ENCODE results near the gene DTD1.

Gene DTD1

DNA sequence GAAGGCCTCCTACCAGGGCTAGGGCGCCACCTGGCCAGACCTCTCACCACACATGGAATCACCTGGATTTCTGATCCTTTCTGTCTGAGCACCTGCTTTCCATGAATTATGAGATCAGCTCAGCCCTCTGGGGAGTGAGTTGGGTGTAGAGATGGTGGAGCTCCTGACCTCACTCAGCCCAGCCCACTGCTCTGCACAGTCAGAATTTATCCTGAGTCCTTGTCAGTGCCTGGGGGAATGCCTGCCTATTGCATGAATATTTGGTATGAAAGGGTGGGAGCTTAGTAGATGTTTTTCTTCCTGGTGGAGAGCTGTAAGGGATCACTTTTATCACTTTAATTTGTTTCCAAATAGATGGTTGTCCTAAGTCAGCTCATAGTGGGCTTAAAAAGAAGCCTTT, 47.5 kb downstream of the DTD1 start:
- Histone ChIP-seq H3K4me3 (ENCODE audit: low read length) (no peak overlapping the region), H3K27ac (ENCODE audit: low read length) (no peak overlapping the region), H3K27me3 (ENCODE audit: control insufficient read depth, insufficient read depth, low read length) (no peaks in the 10 kb centered on the region), H3K9me3 (ENCODE audit: control insufficient read depth, insufficient read depth, low read length) (no peaks in the 10 kb centered on the region), H3K4me1 (ENCODE audit: control insufficient read depth, insufficient read depth, low read length) (no peaks in the 10 kb centered on the region), H3K36me3 (ENCODE audit: control insufficient read depth, insufficient read depth, low read length) (no peaks in the 10 kb centered on the region)
- DNase-seq (ENCODE audit: low read depth, low spot score) = no peak
- WGBS (ENCODE audit: insufficient coverage, insufficient read length) = no CpG with 5 or more reads among the region's 1 CpG

DNA sequence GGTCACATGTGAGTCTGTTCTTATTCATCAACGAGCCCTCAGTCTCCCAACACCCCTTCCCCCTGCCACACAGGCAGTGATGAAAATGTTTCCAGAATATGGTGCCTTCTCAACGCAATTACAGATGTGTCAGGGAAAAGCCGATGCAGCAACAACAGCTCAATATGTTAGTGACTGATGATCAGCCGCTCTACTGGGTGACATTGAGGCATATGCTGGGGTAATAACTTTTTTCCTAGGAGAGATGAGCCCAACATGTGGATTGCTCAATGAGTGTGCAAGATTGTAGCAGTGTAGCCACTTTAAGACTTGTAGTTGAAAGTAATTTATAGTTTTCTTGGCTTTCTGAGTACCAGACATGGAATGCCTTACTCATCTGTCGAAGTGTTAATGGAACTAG, 49.4 kb downstream of the DTD1 start:
- no peaks in the 10 kb centered on the region for H3K4me1 ChIP-seq (ENCODE audit: control insufficient read depth, insufficient read depth, low read length)
- no peaks in the 10 kb centered on the region for H3K36me3 ChIP-seq (ENCODE audit: control insufficient read depth, insufficient read depth, low read length)
- DNase-seq (ENCODE audit: low read depth, low spot score) = no peak
- H3K4me3 ChIP-seq (ENCODE audit: low read length) = no peak overlapping the region
- H3K9me3 ChIP-seq (ENCODE audit: control insufficient read depth, insufficient read depth, low read length) = no peaks in the 10 kb centered on the region
- no peak overlapping the region for H3K27ac ChIP-seq (ENCODE audit: low read length)
- H3K27me3 ChIP-seq (ENCODE audit: control insufficient read depth, insufficient read depth, low read length) = no peaks in the 10 kb centered on the region
- no CpG with 5 or more reads among the region's 5 CpGs for WGBS (ENCODE audit: insufficient coverage, insufficient read length)

DNA sequence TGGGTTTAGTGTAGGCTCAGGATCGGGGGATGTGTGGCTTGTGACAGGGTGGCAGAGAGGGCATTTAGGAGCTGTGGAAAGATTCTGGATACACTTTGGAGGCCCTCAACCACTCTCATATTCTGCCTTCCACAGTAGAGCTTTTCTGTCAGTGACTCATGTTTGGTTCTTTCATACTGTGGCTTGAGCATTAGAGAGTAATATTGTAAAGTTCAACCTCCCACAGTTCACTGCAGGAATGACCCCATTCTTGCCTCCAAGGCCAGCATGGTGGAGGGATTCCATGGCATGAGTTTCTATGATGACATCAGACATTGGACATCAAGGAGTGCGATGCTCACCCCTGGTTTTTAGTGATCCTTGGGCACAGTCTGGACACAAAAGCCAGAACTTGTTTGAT, 50.9 kb downstream of the DTD1 start:
- Histone ChIP-seq H3K9me3 (ENCODE audit: control insufficient read depth, insufficient read depth, low read length) (no peaks in the 10 kb centered on the region), H3K4me1 (ENCODE audit: control insufficient read depth, insufficient read depth, low read length) (no peaks in the 10 kb centered on the region), H3K27me3 (ENCODE audit: control insufficient read depth, insufficient read depth, low read length) (no peaks in the 10 kb centered on the region), H3K36me3 (ENCODE audit: control insufficient read depth, insufficient read depth, low read length) (no peaks in the 10 kb centered on the region), H3K4me3 (ENCODE audit: low read length) (no peak overlapping the region), H3K27ac (ENCODE audit: low read length) (no peak overlapping the region)
- no CpG with 5 or more reads among the region's 2 CpGs for WGBS (ENCODE audit: insufficient coverage, insufficient read length)
- no peak for DNase-seq (ENCODE audit: low read depth, low spot score)

DNA sequence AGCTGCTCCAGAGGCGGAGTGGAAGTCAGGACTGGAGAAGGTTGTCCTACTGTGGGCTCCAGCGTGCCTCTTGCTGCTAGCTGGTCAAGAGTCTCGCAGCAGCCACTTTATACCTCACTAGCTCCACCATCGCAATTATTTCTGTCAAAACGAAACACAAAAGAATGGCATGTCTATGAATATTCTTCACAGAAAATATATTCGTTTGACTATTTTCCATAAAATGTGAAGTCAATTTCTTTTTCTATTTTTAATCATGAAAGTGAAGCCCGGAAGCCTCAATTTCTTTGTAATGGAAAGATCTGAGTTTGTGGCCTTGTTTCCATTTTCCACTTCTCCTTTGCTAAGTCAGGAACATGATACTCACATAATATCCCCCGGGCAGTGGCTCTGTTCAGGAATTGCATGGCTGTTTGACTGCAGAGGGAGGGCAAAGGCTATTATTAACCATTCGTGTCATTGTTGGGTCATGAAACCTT, 51.7 kb downstream of the DTD1 start:
- H3K27me3 ChIP-seq (ENCODE audit: control insufficient read depth, insufficient read depth, low read length) = no peaks in the 10 kb centered on the region
- H3K9me3 ChIP-seq (ENCODE audit: control insufficient read depth, insufficient read depth, low read length) = no peaks in the 10 kb centered on the region
- DNase-seq (ENCODE audit: low read depth, low spot score) = no peak
- no CpG with 5 or more reads among the region's 9 CpGs for WGBS (ENCODE audit: insufficient coverage, insufficient read length)
- no peak overlapping the region for H3K27ac ChIP-seq (ENCODE audit: low read length)
- H3K36me3 ChIP-seq (ENCODE audit: control insufficient read depth, insufficient read depth, low read length) = no peaks in the 10 kb centered on the region
- no peak overlapping the region for H3K4me3 ChIP-seq (ENCODE audit: low read length)
- no peaks in the 10 kb centered on the region for H3K4me1 ChIP-seq (ENCODE audit: control insufficient read depth, insufficient read depth, low read length)

DNA sequence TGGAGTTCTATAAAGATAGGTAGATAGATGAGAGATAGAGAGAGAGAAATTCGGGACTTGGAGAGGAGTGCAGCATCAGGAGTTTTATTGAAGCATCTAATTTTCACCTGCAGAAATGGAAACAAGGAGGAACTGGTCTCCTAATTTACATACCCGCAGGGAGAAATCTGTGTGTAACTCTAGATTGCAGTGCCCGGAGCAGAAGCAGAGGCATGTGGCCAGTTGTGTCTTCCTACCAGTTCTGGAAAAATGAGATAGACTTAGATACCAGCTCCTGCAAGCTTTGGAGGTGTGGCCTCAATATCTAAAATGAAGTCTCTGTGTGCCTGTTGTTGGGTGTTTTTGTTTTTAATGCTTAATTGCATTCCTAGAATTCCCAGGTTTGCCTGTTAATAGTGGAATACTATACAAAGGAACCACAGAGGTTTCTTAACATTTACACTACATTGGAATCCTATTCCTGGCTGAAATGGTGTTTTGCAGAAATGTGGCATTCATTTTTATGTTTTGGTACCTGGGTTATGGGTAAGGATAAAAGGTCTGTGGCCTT, 57.4 kb downstream of the DTD1 start:
- Histone ChIP-seq H3K36me3 (ENCODE audit: control insufficient read depth, insufficient read depth, low read length) (no peaks in the 10 kb centered on the region), H3K4me3 (ENCODE audit: low read length) (no peak overlapping the region), H3K27ac (ENCODE audit: low read length) (no peak overlapping the region), H3K4me1 (ENCODE audit: control insufficient read depth, insufficient read depth, low read length) (no peaks in the 10 kb centered on the region), H3K27me3 (ENCODE audit: control insufficient read depth, insufficient read depth, low read length) (no peaks in the 10 kb centered on the region), H3K9me3 (ENCODE audit: control insufficient read depth, insufficient read depth, low read length) (no peaks in the 10 kb centered on the region)
- WGBS (ENCODE audit: insufficient coverage, insufficient read length) = no CpG with 5 or more reads among the region's 3 CpGs
- DNase-seq (ENCODE audit: low read depth, low spot score) = no peak

DNA sequence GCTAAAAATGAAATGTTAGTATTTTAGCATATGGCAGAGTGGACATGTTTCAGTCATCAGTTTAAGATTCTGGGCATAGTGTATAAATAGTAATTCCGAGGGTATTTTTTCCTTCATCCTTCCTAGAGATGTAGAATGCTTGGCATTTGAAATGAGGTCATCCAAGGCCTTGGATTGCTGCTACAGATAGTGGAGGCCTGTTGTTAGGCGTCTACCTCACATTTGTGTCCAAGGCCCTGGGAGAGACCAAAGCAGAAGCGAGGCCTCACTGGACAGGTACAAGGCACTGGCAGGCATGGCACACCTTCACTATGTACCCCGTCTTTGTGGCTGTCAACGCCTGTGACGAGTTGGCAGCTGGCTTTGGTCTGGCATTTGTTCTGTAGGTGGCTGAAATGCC, 58.0 kb downstream of the DTD1 start:
- WGBS (ENCODE audit: insufficient coverage, insufficient read length) = no CpG with 5 or more reads among the region's 6 CpGs
- Histone ChIP-seq H3K9me3 (ENCODE audit: control insufficient read depth, insufficient read depth, low read length) (no peaks in the 10 kb centered on the region), H3K27me3 (ENCODE audit: control insufficient read depth, insufficient read depth, low read length) (no peaks in the 10 kb centered on the region), H3K4me3 (ENCODE audit: low read length) (no peak overlapping the region), H3K27ac (ENCODE audit: low read length) (no peak overlapping the region), H3K36me3 (ENCODE audit: control insufficient read depth, insufficient read depth, low read length) (no peaks in the 10 kb centered on the region), H3K4me1 (ENCODE audit: control insufficient read depth, insufficient read depth, low read length) (no peaks in the 10 kb centered on the region)
- no peak for DNase-seq (ENCODE audit: low read depth, low spot score)

DNA sequence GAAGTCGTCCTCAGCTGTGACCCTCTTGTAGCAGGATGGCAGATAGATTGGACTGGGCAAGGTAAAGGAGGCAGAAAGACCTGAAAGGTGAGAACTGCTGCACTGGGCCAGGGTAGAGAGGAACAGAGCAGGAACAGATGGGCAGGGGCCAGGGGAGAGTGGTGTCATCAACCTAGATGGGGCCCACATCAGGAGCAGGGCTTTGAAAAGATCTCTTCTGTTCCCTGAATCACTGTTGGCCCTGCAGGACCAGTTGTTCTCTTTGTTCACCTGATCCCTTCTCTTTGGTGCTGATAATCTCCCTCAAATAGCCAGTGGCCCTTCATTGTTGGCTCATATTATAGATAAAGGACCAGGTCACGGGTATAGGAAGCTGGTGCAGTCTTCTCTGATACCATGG, 59.9 kb downstream of the DTD1 start:
- WGBS (ENCODE audit: insufficient coverage, insufficient read length) = no CpG with 5 or more reads among the region's 2 CpGs
- H3K27ac ChIP-seq (ENCODE audit: low read length) = no peak overlapping the region
- H3K36me3 ChIP-seq (ENCODE audit: control insufficient read depth, insufficient read depth, low read length) = no peaks in the 10 kb centered on the region
- no peaks in the 10 kb centered on the region for H3K9me3 ChIP-seq (ENCODE audit: control insufficient read depth, insufficient read depth, low read length)
- no peak overlapping the region for H3K4me3 ChIP-seq (ENCODE audit: low read length)
- H3K27me3 ChIP-seq (ENCODE audit: control insufficient read depth, insufficient read depth, low read length) = no peaks in the 10 kb centered on the region
- H3K4me1 ChIP-seq (ENCODE audit: control insufficient read depth, insufficient read depth, low read length) = no peaks in the 10 kb centered on the region
- DNase-seq (ENCODE audit: low read depth, low spot score) = no peak

DNA sequence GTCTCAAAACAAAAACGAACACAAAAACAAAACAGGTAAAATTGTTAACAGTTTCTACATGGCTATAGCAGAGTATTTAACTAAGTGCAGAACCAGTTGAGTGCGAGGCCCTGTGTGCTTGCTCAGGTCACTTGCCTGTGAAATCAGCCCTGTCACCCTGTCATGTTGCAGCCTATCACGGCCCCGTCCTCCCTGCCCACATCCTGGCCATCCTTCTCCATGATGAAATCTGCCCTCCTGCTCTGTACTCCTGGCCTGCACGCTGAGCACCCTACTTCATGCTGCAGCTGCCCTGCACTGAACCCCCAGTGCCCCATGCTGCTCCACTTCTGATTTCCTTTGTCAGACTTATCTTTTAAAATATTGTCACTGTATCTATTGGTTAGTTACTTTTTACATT, 62.4 kb downstream of the DTD1 start:
- no peaks in the 10 kb centered on the region for H3K36me3 ChIP-seq (ENCODE audit: control insufficient read depth, insufficient read depth, low read length)
- no peak for DNase-seq (ENCODE audit: low read depth, low spot score)

DNA sequence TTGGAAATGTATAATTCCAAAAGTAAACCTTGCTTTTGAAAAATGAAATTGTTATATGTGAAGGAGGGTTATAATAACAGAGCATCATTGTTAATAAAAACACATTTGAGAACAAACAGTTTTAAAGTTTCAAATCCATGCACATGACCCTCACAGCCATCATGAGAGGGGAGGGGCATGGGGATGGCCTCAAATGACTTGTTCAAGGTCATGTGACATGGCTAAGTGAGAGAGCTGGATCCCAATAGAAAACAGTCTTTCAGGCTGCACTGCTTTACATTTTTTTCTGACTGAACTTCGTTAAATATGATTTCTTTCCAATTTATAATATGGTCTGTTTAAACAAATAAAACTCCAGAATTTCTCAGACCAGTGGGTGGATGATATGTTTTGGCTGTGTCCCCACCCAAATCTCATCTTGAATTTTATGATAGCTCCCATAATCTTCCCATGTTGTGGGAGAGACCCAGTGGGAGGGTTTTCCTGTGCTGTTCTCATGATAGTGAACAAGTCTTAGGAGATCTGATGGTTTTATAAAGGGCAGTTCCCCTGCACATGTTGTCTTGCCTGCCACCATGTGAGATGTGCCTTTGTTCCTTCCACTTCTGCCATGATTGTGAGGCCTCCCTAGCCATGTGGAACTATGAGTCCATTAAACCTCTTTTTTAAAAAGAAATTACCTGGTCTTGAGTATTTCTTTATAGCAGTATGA, 66.0 kb downstream of the DTD1 start:
- DNase-seq (ENCODE audit: low read depth, low spot score) = no peak
- Histone ChIP-seq H3K9me3 (ENCODE audit: control insufficient read depth, insufficient read depth, low read length) (no peaks in the 10 kb centered on the region), H3K4me1 (ENCODE audit: control insufficient read depth, insufficient read depth, low read length) (no peaks in the 10 kb centered on the region), H3K27me3 (ENCODE audit: control insufficient read depth, insufficient read depth, low read length) (no peaks in the 10 kb centered on the region), H3K27ac (ENCODE audit: low read length) (no peak overlapping the region), H3K4me3 (ENCODE audit: low read length) (no peak overlapping the region), H3K36me3 (ENCODE audit: control insufficient read depth, insufficient read depth, low read length) (no peaks in the 10 kb centered on the region)
- WGBS (ENCODE audit: insufficient coverage, insufficient read length) = no CpG with 5 or more reads among the region's 1 CpG

More for the DNA sequence above, 62.4 kb downstream of the DTD1 start:
- no peaks in the 10 kb centered on the region for H3K4me1 ChIP-seq (ENCODE audit: control insufficient read depth, insufficient read depth, low read length)
- no CpG with 5 or more reads among the region's 5 CpGs for WGBS (ENCODE audit: insufficient coverage, insufficient read length)
- H3K27me3 ChIP-seq (ENCODE audit: control insufficient read depth, insufficient read depth, low read length) = no peaks in the 10 kb centered on the region
- no peak overlapping the region for H3K27ac ChIP-seq (ENCODE audit: low read length)
- no peak overlapping the region for H3K4me3 ChIP-seq (ENCODE audit: low read length)
- H3K9me3 ChIP-seq (ENCODE audit: control insufficient read depth, insufficient read depth, low read length) = no peaks in the 10 kb centered on the region

DNA sequence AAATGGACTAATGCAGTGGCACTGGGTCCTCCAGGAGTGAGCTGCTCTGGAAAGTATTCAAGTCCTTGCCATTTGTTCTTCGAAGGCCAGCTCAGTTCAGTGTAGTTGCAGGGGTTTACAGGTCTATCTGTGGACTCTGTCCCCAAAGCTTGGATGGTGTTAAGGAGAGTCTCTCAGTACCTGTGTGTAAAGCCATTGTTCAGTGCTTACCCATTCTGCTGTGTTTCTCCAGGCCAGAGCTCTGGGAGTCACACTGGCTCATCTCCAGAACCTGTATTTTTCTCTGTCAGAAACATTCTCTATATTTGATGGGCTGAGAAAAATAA, 66.6 kb downstream of the DTD1 start:
- no CpG with 5 or more reads among the region's 1 CpG for WGBS (ENCODE audit: insufficient coverage, insufficient read length)
- no peak for DNase-seq (ENCODE audit: low read depth, low spot score)
- Histone ChIP-seq H3K9me3 (ENCODE audit: control insufficient read depth, insufficient read depth, low read length) (no peaks in the 10 kb centered on the region), H3K27ac (ENCODE audit: low read length) (no peak overlapping the region), H3K27me3 (ENCODE audit: control insufficient read depth, insufficient read depth, low read length) (no peaks in the 10 kb centered on the region), H3K36me3 (ENCODE audit: control insufficient read depth, insufficient read depth, low read length) (no peaks in the 10 kb centered on the region), H3K4me3 (ENCODE audit: low read length) (no peak overlapping the region), H3K4me1 (ENCODE audit: control insufficient read depth, insufficient read depth, low read length) (no peaks in the 10 kb centered on the region)

DNA sequence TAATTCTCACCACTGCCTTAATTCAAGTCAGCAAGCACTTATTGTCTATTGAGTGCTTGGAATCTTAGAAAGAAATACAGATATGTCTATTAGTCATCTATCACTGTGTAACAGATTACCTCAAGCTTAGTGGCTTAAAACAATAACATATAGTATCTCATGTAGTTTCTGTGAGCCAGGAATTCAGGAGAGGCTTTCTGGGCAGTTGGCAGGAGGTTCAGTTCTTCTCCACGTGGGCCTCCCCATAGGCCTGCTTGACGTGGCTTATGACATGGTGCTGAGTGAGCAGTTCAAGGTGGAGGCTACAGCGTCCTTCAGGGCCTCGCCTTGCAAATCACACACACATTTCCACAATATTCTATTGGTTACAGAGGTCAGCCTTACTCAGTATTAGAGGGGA, 69.7 kb downstream of the DTD1 start:
- no peaks in the 10 kb centered on the region for H3K9me3 ChIP-seq (ENCODE audit: control insufficient read depth, insufficient read depth, low read length)
- no peaks in the 10 kb centered on the region for H3K36me3 ChIP-seq (ENCODE audit: control insufficient read depth, insufficient read depth, low read length)
- H3K27ac ChIP-seq (ENCODE audit: low read length) = no peak overlapping the region
- H3K27me3 ChIP-seq (ENCODE audit: control insufficient read depth, insufficient read depth, low read length) = no peaks in the 10 kb centered on the region
- DNase-seq (ENCODE audit: low read depth, low spot score) = no peak
- H3K4me3 ChIP-seq (ENCODE audit: low read length) = no peak overlapping the region
- no peaks in the 10 kb centered on the region for H3K4me1 ChIP-seq (ENCODE audit: control insufficient read depth, insufficient read depth, low read length)
- WGBS (ENCODE audit: insufficient coverage, insufficient read length) = no CpG with 5 or more reads among the region's 4 CpGs

Data from iPS DF 6.9 (cell line).